Thyroid gland (tissue), 4 donors: ENCODE measurements around the gene ADGRF5. TPM values are rescaled to one million over a fixed set of nuclear protein-coding genes. Genes with fewer than 3 reads are reported as not detected.

Source experiments
- DNase-seq, 2 donors: peaks; one replicate each; pipeline ENCODE4 v3.0.0-alpha.2; 2019
- H3K27ac ChIP-seq, 3 donors: fragments of 200-600 bp; sonication (generic); 1 replicate in 2 of 3; 2 replicates in 1 of 3; pipeline ENCODE4 v1.5.1; 2016 to 2019; ENCODE audit warnings: mild to moderate bottlenecking in 1 of 3, moderate library complexity in 1 of 3
- H3K27me3 ChIP-seq: fragments of 200-600 bp; sonication (generic); one replicate; pipeline ENCODE4 v1.5.1; 2019
- H3K36me3 ChIP-seq, 2 donors: fragments of 200-600 bp; sonication (generic); one replicate each; pipeline ENCODE4 v1.5.1; 2016 to 2019
- H3K4me1 ChIP-seq, 2 donors: fragments of 200-600 bp; sonication (generic); one replicate each; pipeline ENCODE4 v1.5.1; 2017 to 2019
- H3K4me3 ChIP-seq, 3 donors: fragments of 200-600 bp; sonication (generic); replicated peaks in 1 of 3; 1 replicate in 2 of 3; 2 replicates in 1 of 3; pipeline ENCODE4 v1.5.1; 2016; ENCODE audit warnings: mild to moderate bottlenecking in 1 of 3
- H3K9me3 ChIP-seq: fragments of 200-600 bp; sonication (generic); one replicate; pipeline ENCODE4 v1.5.1; 2017
- POLR2A ChIP-seq, 2 donors: fragments of 450-650 bp; IDR thresholded peaks; one replicate each; pipeline ENCODE4 v1.6.1; 2017; ENCODE audit warnings: antibody characterized with exemption in 2 of 2, mild to moderate bottlenecking in 2 of 2, moderate library complexity in 1 of 2
- WGBS, 2 donors: methylation state at CpG; one replicate each; pipeline ENCODE4 v1.1.5; 2017; 5-methylcytosine and 5-hydroxymethylcytosine counted together
- intact Hi-C: fragments of 100-400 bp; cut with DNase I; formaldehyde crosslinking; loops from one replicate; pipeline ENCODE4 v1.15.1; 2023
- total RNA-seq, 4 donors: library from RNA; depleted of rRNA; stranded (reverse); fragments of >200 nt; gene quantifications; one replicate each; pipeline ENCODE4 v1.2.3, GENCODE V29; 2016
- TF ChIP-seq, protein P1 (sequence below), 6 experiments: fragments of 200-600 bp in 3 of 6; fragments of 450-650 bp in 3 of 6; sonication (generic) in 3 of 6; IDR thresholded peaks; one replicate each; pipeline ENCODE4 v1.5.1; 2016 to 2019; ENCODE audit warnings: antibody characterized with exemption in 6 of 6, mild to moderate bottlenecking in 2 of 6, inconsistent platforms in 1 of 6, moderate library complexity in 1 of 6

The ADGRF5 gene
- total RNA-seq, 4 donors from 2014 or later = 33.2 to 85.3 (median 51.2) TPM

- 7 to 36% methylated on average over 1 of the region's 1 CpG for WGBS, 2 donors
- Histone ChIP-seq H3K4me1 (no peaks in the 10 kb centered on the region), H3K36me3 (no peaks in the 10 kb centered on the region), H3K4me3 (no peak overlapping the region), H3K27me3 (no peaks in the 10 kb centered on the region), H3K27ac (no peak overlapping the region), H3K9me3 (no peaks in the 10 kb centered on the region)
- intact Hi-C loops = no loop called here
- DNase-seq = no peak
- TF ChIP-seq, protein P1, sequence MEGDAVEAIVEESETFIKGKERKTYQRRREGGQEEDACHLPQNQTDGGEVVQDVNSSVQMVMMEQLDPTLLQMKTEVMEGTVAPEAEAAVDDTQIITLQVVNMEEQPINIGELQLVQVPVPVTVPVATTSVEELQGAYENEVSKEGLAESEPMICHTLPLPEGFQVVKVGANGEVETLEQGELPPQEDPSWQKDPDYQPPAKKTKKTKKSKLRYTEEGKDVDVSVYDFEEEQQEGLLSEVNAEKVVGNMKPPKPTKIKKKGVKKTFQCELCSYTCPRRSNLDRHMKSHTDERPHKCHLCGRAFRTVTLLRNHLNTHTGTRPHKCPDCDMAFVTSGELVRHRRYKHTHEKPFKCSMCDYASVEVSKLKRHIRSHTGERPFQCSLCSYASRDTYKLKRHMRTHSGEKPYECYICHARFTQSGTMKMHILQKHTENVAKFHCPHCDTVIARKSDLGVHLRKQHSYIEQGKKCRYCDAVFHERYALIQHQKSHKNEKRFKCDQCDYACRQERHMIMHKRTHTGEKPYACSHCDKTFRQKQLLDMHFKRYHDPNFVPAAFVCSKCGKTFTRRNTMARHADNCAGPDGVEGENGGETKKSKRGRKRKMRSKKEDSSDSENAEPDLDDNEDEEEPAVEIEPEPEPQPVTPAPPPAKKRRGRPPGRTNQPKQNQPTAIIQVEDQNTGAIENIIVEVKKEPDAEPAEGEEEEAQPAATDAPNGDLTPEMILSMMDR (IDR thresholded peaks at IDR 0.05) = no peak
- no peak for TF ChIP-seq POLR2A (IDR thresholded peaks at IDR 0.05)
Observed at GRCh38 chr6:46808806-46809205, 112.9 kb downstream of the ADGRF5 start.

Other genes starting within 250 kb of the ADGRF5 start
- 1 to 10 TPM in 3 of 4 donors, under 1 TPM in 1; 0.88 to 1.8 (median 1.4) TPM for gene TDRD6, start 234.1 kb downstream of the ADGRF5 start, total RNA-seq
- 10 to 100 TPM; 10.0 to 14.3 (median 11.6) TPM for gene PLA2G7, start 186.6 kb downstream of the ADGRF5 start, total RNA-seq
- not detected for gene ANKRD66, start 175.0 kb downstream of the ADGRF5 start, total RNA-seq
- gene MEP1A, start 128.5 kb downstream of the ADGRF5 start, total RNA-seq = not detected
- gene ADGRF1, start 120.4 kb upstream of the ADGRF5 start, total RNA-seq = 10 to 100 TPM; 15.1 to 36.2 (median 19.3) TPM